H1 (cell line): ENCODE results near the gene YPEL4. TPM values are rescaled to one million over a fixed set of nuclear protein-coding genes. Genes with fewer than 3 reads are reported as not detected.

Source experiments
- ASH2L ChIP-seq: fragments of 200-600, 300-600 bp; sonication (generic); IDR thresholded peaks from one replicate; pipeline ENCODE4 v1.7.1; 2017; ENCODE audit warnings: low read length
- ATF2 ChIP-seq: IDR thresholded peaks from 2 replicates; pipeline ENCODE4 v1.6.1; 2012; ENCODE audit warnings: low read length, inconsistent platforms
- CHD1 ChIP-seq: IDR thresholded peaks from 2 replicates; pipeline ENCODE4 v1.6.1; 2012; ENCODE audit warnings: low read depth, low read length, improper control_type of control experiment
- CREB1 ChIP-seq: IDR thresholded peaks from 2 replicates; pipeline ENCODE4 v1.6.1; 2012; ENCODE audit warnings: inconsistent platforms
- E2F6 ChIP-seq: IDR thresholded peaks from 2 replicates; pipeline ENCODE4 v1.6.1; 2012; ENCODE audit warnings: inconsistent platforms
- EGR1 ChIP-seq: IDR thresholded peaks from 2 replicates; pipeline ENCODE4 v1.6.1; 2011; ENCODE audit warnings: low read depth, low read length, borderline replicate concordance
- EP300 ChIP-seq, 2 experiments: IDR thresholded peaks; 1 replicate in 1 of 2; 2 replicates in 1 of 2; pipeline ENCODE4 v1.6.1; 2011 to 2012; ENCODE audit warnings: low read depth in 2 of 2, low read length in 2 of 2, mild to moderate bottlenecking in 2 of 2, borderline replicate concordance in 1 of 2, inconsistent platforms in 1 of 2, moderate library complexity in 1 of 2
- GABPA ChIP-seq: IDR thresholded peaks from 2 replicates; pipeline ENCODE4 v1.6.1; 2011; ENCODE audit warnings: mild to moderate bottlenecking, low read length, moderate library complexity, borderline replicate concordance; ENCODE audit not compliant: insufficient read depth
- HDAC2 ChIP-seq, 2 experiments: fragments of 300-600 bp in 1 of 2; sonication (generic) in 1 of 2; IDR thresholded peaks; 2 replicates each; pipeline ENCODE4 v1.6.1; 2011 to 2012; ENCODE audit warnings: low read depth in 2 of 2, low read length in 2 of 2, mild to moderate bottlenecking in 2 of 2, moderate library complexity in 2 of 2, borderline replicate concordance in 1 of 2, inconsistent platforms in 1 of 2
- MAFK ChIP-seq: IDR thresholded peaks from 2 replicates; pipeline ENCODE4 v1.6.1; 2012; ENCODE audit warnings: low read depth, mild to moderate bottlenecking, improper control_type of control experiment, low read length
- PHF8 ChIP-seq: fragments of 200-600 bp; sonication (generic); conservative IDR thresholded peaks from 2 replicates; pipeline ENCODE4 v1.7.1; 2012; ENCODE audit warnings: low read depth, mild to moderate bottlenecking, inconsistent platforms, low read length, moderate library complexity
- RBBP5 ChIP-seq: IDR thresholded peaks from 2 replicates; pipeline ENCODE4 v1.7.1; 2012; ENCODE audit warnings: low read depth, mild to moderate bottlenecking, inconsistent platforms, low read length, moderate library complexity, borderline replicate concordance
- SAP30 ChIP-seq: fragments of 300-600 bp; sonication (generic); IDR thresholded peaks from 2 replicates; pipeline ENCODE4 v1.7.1; 2012; ENCODE audit warnings: low read length, moderate library complexity, mild to moderate bottlenecking, inconsistent platforms; ENCODE audit not compliant: insufficient read depth, insufficient replicate concordance
- SIN3A ChIP-seq, 2 experiments: IDR thresholded peaks in 1 of 2; conservative IDR thresholded peaks in 1 of 2; 2 replicates each; pipeline ENCODE4 v1.6.1; 2011 to 2012; ENCODE audit warnings: low read length in 2 of 2, improper control_type of control experiment in 1 of 2, low read depth in 1 of 2, mild to moderate bottlenecking in 1 of 2
- SIX5 ChIP-seq: IDR thresholded peaks from 2 replicates; pipeline ENCODE4 v1.6.1; 2011; ENCODE audit warnings: mild to moderate bottlenecking, low read depth, low read length
- SRF ChIP-seq: IDR thresholded peaks from 2 replicates; pipeline ENCODE4 v1.6.1; 2011; ENCODE audit warnings: mild to moderate bottlenecking, low read depth, low read length, moderate library complexity
- TAF1 ChIP-seq: IDR thresholded peaks from 2 replicates; pipeline ENCODE4 v1.6.1; 2011; ENCODE audit warnings: mild to moderate bottlenecking, low read depth, low read length
- TBP ChIP-seq: IDR thresholded peaks from 2 replicates; pipeline ENCODE4 v1.6.1; 2011; ENCODE audit warnings: low read depth, low read length, improper control_type of control experiment
- TEAD4 ChIP-seq: IDR thresholded peaks from 2 replicates; pipeline ENCODE4 v1.6.1; 2012; ENCODE audit warnings: low read depth, low read length, inconsistent platforms, mixed read lengths
- polyA plus RNA-seq, 7 experiments: library from polyadenylated mRNA; depleted of rRNA in 3 of 7; stranded (reverse) in 5 of 7; unstranded in 2 of 7; fragments of >200 nt in 5 of 7; fragments of 200-250 nt in 2 of 7; gene quantifications; 1 replicate in 5 of 7; 2 replicates in 1 of 7; 4 replicates in 1 of 7; pipeline versions ENCODE4 v1.2.1 to v1.2.3, GENCODE V29; 2011 to 2013; ENCODE audit warnings: missing spikeins in 2 of 7, mixed read lengths in 2 of 7
- total RNA-seq: library from RNA; stranded (reverse); fragmentation: NEBNext Ultra II Directional; extraction: Animal tissue kit (Norgen Biotek cat#: 25700); gene quantifications from 2 replicates; pipeline ENCODE4 v1.2.1, GENCODE V29; 2021

The YPEL4 gene
- total and polyA plus RNA-seq, 2 of the 8 experiments (the other 6 are each of a cell fraction or from before 2014, with no cell fraction given), result 0.13 to 0.38 TPM

DNA sequence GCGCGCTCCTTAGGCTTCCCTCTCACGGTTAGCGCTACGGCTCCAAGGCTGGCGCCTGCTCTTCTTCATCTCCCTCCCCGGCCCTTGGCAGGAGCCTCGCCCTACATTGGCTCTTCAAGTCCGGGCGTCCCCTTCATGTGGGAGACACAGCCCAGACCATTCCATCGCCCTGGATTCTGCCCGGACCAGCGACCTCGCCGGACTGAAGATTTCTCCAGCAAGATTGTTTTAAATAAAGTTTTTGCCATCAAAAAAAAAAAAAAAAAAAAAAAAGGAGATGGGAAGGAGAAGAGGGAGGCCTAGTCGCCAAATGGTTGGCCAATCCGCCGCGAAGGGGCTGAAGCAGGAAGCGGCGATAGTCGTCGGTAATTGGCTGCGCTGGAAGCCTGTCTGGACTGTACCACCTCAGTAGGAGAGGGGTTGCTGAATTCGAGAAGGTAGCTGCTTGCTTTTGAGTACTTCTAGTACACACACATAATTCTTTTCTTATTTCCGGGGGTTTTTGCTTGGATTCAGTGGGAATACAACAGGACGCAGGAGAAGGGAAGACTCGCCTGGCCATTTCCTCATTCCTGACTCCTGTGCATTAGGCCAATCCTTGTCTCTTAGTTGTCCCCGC is 17.5 kb upstream of the YPEL4 start (continued):
- TF ChIP-seq PHF8, result peak; percentile 63
- TF ChIP-seq SRF, result no peak
- TF ChIP-seq EGR1, result no peak
- TF ChIP-seq MAFK, result no peak
- 0 out of 2 replicates have a peak, but pooled peaks have one; percentile 17 for TF ChIP-seq GABPA
- TF ChIP-seq TBP, result peak; percentile 53
- TF ChIP-seq CHD1, result peak; percentile 92
- no peak for TF ChIP-seq E2F6
- peak; percentile 34 for TF ChIP-seq SIX5
- TF ChIP-seq ATF2, result peak; percentile 85
- TF ChIP-seq SAP30, result peak; percentile 2
- TF ChIP-seq SIN3A (conservative IDR thresholded peaks at IDR 0.05 in 1 of 2, IDR thresholded peaks at IDR 0.05 in 1 of 2; ENCODE audit: low read depth in 1 of 2, low read length in 2 of 2), result peak; percentile 59 to 68; a peak in 1 of 4 replicates
- peak; percentile 14 for TF ChIP-seq ASH2L
- peak in 1 of 2 experiments; percentile 99; a peak in 2 of 3 replicates for TF ChIP-seq EP300 (IDR thresholded peaks at IDR 0.05; ENCODE audit: borderline replicate concordance in 1 of 2, low read depth in 2 of 2, low read length in 2 of 2)
- no peak for TF ChIP-seq RBBP5
- TF ChIP-seq TAF1, result peak; percentile 77
- no peak for TF ChIP-seq CREB1
- TF ChIP-seq HDAC2 (IDR thresholded peaks at IDR 0.05; ENCODE audit: borderline replicate concordance in 1 of 2, low read depth in 2 of 2, low read length in 2 of 2), result peak in 1 of 2 experiments; percentile 84; a peak in 1 of 4 replicates
- TF ChIP-seq TEAD4, result 0 out of 2 replicates have a peak, but pooled peaks have one; percentile 2
